Parathyroid adenoma (tissue), 2 donors: ENCODE measurements around the gene KATNAL1.

ENCODE experiments used
- H2AFZ ChIP-seq: fragments of 300-600 bp; sonication (generic); one replicate; pipeline ENCODE4 v1.7.0; 2017; ENCODE audit warnings: antibody characterized with exemption, mild to moderate bottlenecking
- H3K27ac ChIP-seq: fragments of 300-600 bp; sonication (generic); one replicate; pipeline ENCODE4 v1.7.0; 2017
- H3K27me3 ChIP-seq: fragments of 300-600 bp; sonication (generic); one replicate; pipeline ENCODE4 v1.7.0; 2017; ENCODE audit warnings: low read length; ENCODE audit not compliant: control insufficient read depth, insufficient read depth
- H3K36me3 ChIP-seq: fragments of 300-600 bp; sonication (generic); one replicate; pipeline ENCODE4 v1.7.0; 2017; ENCODE audit warnings: low read length; ENCODE audit not compliant: control insufficient read depth, insufficient read depth
- H3K4me1 ChIP-seq: fragments of 300-600 bp; sonication (generic); one replicate; pipeline ENCODE4 v1.7.0; 2017; ENCODE audit warnings: control low read depth
- H3K4me2 ChIP-seq: fragments of 300-600 bp; sonication (generic); one replicate; pipeline ENCODE4 v1.7.0; 2017; ENCODE audit warnings: low read length
- H3K4me3 ChIP-seq: fragments of 300-600 bp; sonication (generic); one replicate; pipeline ENCODE4 v1.7.0; 2017; ENCODE audit warnings: low read depth, low read length
- H3K79me2 ChIP-seq: fragments of 300-600 bp; sonication (generic); one replicate; pipeline ENCODE4 v1.7.0; 2017; ENCODE audit warnings: control low read depth
- H3K9ac ChIP-seq: fragments of 300-600 bp; sonication (generic); one replicate; pipeline ENCODE4 v1.7.0; 2017; ENCODE audit warnings: mild to moderate bottlenecking
- H3K9me3 ChIP-seq: fragments of 300-600 bp; sonication (generic); one replicate; pipeline ENCODE4 v1.7.0; 2017; ENCODE audit warnings: low read length; ENCODE audit not compliant: control insufficient read depth
- TF ChIP-seq, protein P1 (sequence below): fragments of 300-600 bp; sonication (generic); IDR thresholded peaks from one replicate; pipeline ENCODE4 v1.7.0; 2017; ENCODE audit warnings: antibody characterized with exemption, mild to moderate bottlenecking
- donor health status: primary hyperparathyroidism.

Gene KATNAL1

DNA sequence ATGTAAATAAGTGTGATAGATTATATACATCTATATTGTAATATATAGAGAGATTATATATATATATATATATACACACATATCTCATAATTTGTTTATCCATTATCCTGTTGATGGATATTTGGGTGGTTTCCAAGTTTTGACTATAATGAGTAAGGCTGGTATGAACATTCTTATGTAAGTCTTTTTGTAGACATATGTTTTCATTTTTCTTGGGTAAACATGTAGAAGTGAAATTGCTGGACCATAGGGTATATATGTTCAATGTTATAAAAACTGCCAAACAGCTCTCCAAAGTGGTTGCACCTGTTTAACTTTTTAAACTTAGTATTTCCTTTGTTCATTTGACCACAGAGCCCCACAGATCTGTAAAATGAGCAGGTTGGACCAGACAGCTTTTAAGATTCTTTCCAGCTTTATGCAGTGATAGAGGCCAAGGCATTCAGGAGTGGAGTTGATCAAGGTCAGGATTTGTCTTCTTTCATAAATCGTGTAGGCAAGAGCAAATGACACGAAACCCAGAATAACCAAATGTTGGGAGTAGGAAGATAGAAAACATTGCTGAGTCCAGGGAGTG lies 21.7 kb upstream of the KATNAL1 start:
- Histone ChIP-seq H3K27ac (no peak overlapping the region), H3K4me3 (no peak overlapping the region), H3K9me3 (no peaks in the 10 kb centered on the region), H2AFZ (no peak overlapping the region), H3K27me3 (no peaks in the 10 kb centered on the region), H3K4me2 (no peak overlapping the region), H3K9ac (no peak overlapping the region), H3K79me2 (no peaks in the 10 kb centered on the region), H3K36me3 (no peaks in the 10 kb centered on the region), H3K4me1 (no peaks in the 10 kb centered on the region)
- TF ChIP-seq, protein P1, sequence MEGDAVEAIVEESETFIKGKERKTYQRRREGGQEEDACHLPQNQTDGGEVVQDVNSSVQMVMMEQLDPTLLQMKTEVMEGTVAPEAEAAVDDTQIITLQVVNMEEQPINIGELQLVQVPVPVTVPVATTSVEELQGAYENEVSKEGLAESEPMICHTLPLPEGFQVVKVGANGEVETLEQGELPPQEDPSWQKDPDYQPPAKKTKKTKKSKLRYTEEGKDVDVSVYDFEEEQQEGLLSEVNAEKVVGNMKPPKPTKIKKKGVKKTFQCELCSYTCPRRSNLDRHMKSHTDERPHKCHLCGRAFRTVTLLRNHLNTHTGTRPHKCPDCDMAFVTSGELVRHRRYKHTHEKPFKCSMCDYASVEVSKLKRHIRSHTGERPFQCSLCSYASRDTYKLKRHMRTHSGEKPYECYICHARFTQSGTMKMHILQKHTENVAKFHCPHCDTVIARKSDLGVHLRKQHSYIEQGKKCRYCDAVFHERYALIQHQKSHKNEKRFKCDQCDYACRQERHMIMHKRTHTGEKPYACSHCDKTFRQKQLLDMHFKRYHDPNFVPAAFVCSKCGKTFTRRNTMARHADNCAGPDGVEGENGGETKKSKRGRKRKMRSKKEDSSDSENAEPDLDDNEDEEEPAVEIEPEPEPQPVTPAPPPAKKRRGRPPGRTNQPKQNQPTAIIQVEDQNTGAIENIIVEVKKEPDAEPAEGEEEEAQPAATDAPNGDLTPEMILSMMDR = no peak

DNA sequence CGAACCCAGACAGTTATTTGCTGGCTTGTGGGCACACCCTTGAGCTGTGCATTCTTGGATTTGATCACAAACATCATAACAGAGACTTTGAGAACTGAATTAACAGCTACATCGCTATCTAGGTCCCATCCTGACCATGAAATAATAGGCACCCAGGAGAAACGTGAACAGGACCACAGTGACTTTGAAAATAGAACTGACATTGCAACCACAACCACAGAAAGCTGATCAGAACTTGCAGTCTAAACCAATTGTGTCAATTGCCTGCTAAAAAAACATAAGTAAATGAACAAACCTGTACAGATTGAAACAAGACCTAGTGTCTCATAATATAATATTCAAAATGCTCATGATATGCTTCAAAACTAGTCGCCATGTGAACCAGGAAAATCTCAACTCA lies 18.3 kb upstream of the KATNAL1 start:
- Histone ChIP-seq H3K79me2 (no peaks in the 10 kb centered on the region), H3K36me3 (no peaks in the 10 kb centered on the region), H3K4me2 (no peak overlapping the region), H3K9me3 (no peaks in the 10 kb centered on the region), H3K27ac (no peak overlapping the region), H2AFZ (no peak overlapping the region), H3K9ac (no peak overlapping the region), H3K4me1 (no peaks in the 10 kb centered on the region), H3K27me3 (no peaks in the 10 kb centered on the region), H3K4me3 (no peak overlapping the region)
- TF ChIP-seq, protein P1 = no peak

DNA sequence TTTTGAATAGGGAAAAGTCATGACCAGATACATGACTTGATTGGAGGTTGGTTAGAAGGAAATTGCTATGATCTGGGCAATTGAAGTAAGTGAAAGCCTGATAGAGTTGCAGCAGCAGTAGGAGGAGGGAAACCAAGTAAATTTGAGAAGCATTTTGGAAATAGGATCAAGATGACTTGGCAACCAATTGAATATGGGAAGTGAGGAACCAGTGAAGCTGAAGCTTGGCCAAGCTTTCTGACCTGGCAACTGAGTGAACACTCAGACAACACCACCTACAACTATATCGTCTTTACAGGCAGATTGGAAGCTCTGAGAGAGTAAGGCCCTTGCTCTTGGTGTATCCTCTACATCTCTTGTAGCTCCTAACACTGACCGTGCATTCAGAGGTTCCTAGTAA lies 16.2 kb upstream of the KATNAL1 start:
- TF ChIP-seq, protein P1 = no peak
- Histone ChIP-seq H3K27ac (no peak overlapping the region), H2AFZ (no peak overlapping the region), H3K9ac (no peak overlapping the region), H3K9me3 (no peaks in the 10 kb centered on the region), H3K4me2 (no peak overlapping the region), H3K4me3 (no peak overlapping the region), H3K79me2 (no peaks in the 10 kb centered on the region), H3K27me3 (no peaks in the 10 kb centered on the region), H3K4me1 (no peaks in the 10 kb centered on the region), H3K36me3 (no peaks in the 10 kb centered on the region)

DNA sequence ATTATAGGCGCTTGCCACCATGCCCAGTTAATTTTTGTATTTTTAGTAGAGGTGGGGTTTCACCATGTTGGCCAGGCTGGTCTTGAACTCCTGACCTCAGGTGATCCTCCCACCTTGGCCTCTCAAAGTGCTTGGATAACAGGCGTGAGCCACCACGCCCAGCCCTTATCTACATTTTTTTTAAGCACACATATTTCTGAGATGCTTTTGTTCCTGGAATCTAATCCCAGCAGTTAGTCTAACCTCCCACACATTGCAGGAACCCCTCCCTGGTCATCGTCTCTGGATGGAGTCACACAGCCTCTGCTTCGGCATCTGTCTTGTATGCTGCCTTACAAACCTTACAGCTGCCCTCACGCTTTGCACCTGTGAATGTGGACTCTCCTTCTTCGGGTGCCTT lies 15.1 kb upstream of the KATNAL1 start:
- Histone ChIP-seq H3K79me2 (no peaks in the 10 kb centered on the region), H3K4me3 (no peak overlapping the region), H3K36me3 (no peaks in the 10 kb centered on the region), H3K4me2 (no peak overlapping the region), H3K4me1 (no peaks in the 10 kb centered on the region), H3K9ac (no peak overlapping the region), H3K9me3 (no peaks in the 10 kb centered on the region), H2AFZ (no peak overlapping the region), H3K27ac (no peak overlapping the region), H3K27me3 (no peaks in the 10 kb centered on the region)
- TF ChIP-seq, protein P1 = no peak

DNA sequence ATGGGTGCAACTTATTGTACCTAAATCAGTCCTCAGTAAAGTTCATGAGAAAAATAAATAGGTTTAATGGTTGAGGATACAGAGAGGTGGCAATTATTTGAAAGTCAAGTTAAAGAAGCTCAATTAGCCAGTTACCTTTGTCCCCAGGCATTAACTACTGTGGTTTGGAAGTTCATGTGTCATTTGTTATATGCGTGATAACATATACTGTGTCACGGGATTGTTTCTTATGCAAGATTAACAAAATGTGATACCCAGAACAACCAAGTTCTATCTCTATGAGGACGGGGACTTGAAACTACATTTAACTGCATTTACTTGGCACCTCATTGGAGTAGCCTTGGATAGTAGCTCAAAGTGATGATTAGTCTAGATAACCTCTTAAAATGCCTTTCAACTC lies 13.9 kb upstream of the KATNAL1 start:
- Histone ChIP-seq H3K4me2 (no peak overlapping the region), H3K4me3 (no peak overlapping the region), H3K4me1 (no peaks in the 10 kb centered on the region), H2AFZ (no peak overlapping the region), H3K27me3 (no peaks in the 10 kb centered on the region), H3K9ac (no peak overlapping the region), H3K27ac (no peak overlapping the region), H3K9me3 (no peaks in the 10 kb centered on the region), H3K36me3 (no peaks in the 10 kb centered on the region), H3K79me2 (no peaks in the 10 kb centered on the region)
- TF ChIP-seq, protein P1 = no peak
